H9 (cell line): Measurements from ENCODE around the gene LRP1B. TPM values are rescaled to one million over a fixed set of nuclear protein-coding genes. Genes with fewer than 3 reads are reported as not detected.

Experiments used
- DNase-seq: peaks from one replicate; pipeline ENCODE4 v3.0.0-alpha.2; 2017
- H2AFZ ChIP-seq: one replicate; pipeline ENCODE4 v1.6.1; 2013; ENCODE audit warnings: mild to moderate bottlenecking, low read length, control low read depth, moderate library complexity
- H2AK5ac ChIP-seq: 2 replicates; pipeline ENCODE4 v1.6.1; 2013; ENCODE audit warnings: low read length, control low read depth, mixed read lengths; ENCODE audit not compliant: insufficient read length
- H2BK120ac ChIP-seq: one replicate; pipeline ENCODE4 v1.6.1; 2013; ENCODE audit warnings: low read depth, mild to moderate bottlenecking, low read length, control low read depth, inconsistent platforms; ENCODE audit not compliant: poor library complexity, severe bottlenecking
- H2BK12ac ChIP-seq: 2 replicates; pipeline ENCODE4 v1.6.1; 2013; ENCODE audit warnings: low read length, control low read depth, mixed read lengths, low read depth; ENCODE audit not compliant: insufficient read length
- H2BK15ac ChIP-seq: 2 replicates; pipeline ENCODE4 v1.6.1; 2013; ENCODE audit warnings: low read depth, low read length, control low read depth
- H2BK20ac ChIP-seq: one replicate; pipeline ENCODE4 v1.6.1; 2013; ENCODE audit warnings: low read depth, mild to moderate bottlenecking, low read length, control low read depth, inconsistent platforms; ENCODE audit not compliant: poor library complexity, severe bottlenecking
- H2BK5ac ChIP-seq: 2 replicates; pipeline ENCODE4 v1.6.1; 2013; ENCODE audit warnings: low read length, control low read depth, mixed read lengths; ENCODE audit not compliant: insufficient read length
- H3K14ac ChIP-seq: 2 replicates; pipeline ENCODE4 v1.6.1; 2013; ENCODE audit warnings: low read length, control low read depth; ENCODE audit not compliant: insufficient read depth
- H3K18ac ChIP-seq: 2 replicates; pipeline ENCODE4 v1.6.1; 2013; ENCODE audit warnings: low read depth, mild to moderate bottlenecking, mixed read lengths, low read length, control low read depth; ENCODE audit not compliant: insufficient read length
- H3K23ac ChIP-seq: 2 replicates; pipeline ENCODE4 v1.6.1; 2013; ENCODE audit warnings: low read length, control low read depth, mixed read lengths, low read depth; ENCODE audit not compliant: insufficient read length
- H3K23me2 ChIP-seq: 2 replicates; pipeline ENCODE4 v1.6.1; 2013; ENCODE audit warnings: low read depth, mild to moderate bottlenecking, mixed read lengths, low read length, control low read depth; ENCODE audit not compliant: insufficient read length, poor library complexity, severe bottlenecking
- H3K27ac ChIP-seq: 2 replicates; pipeline ENCODE4 v1.5.1; 2013; ENCODE audit warnings: low read length, control low read depth, mixed read lengths, low read depth; ENCODE audit not compliant: insufficient read length
- H3K27me3 ChIP-seq: 2 replicates; pipeline ENCODE4 v1.6.1; 2013; ENCODE audit warnings: low read length, control low read depth, inconsistent platforms; ENCODE audit not compliant: insufficient read depth
- H3K4ac ChIP-seq: 2 replicates; pipeline ENCODE4 v1.6.1; 2013; ENCODE audit warnings: low read depth, mild to moderate bottlenecking, control low read depth, inconsistent platforms, low read length, moderate library complexity
- H3K4me1 ChIP-seq: 2 replicates; pipeline ENCODE4 v1.6.1; 2013; ENCODE audit warnings: low read length, control low read depth, inconsistent platforms; ENCODE audit not compliant: insufficient read depth
- H3K4me2 ChIP-seq: 2 replicates; pipeline ENCODE4 v1.6.1; 2013; ENCODE audit warnings: low read length, control low read depth, mixed read lengths; ENCODE audit not compliant: insufficient read length, insufficient read depth
- H3K56ac ChIP-seq: 2 replicates; pipeline ENCODE4 v1.6.1; 2013; ENCODE audit warnings: low read depth, mild to moderate bottlenecking, mixed read lengths, low read length, control low read depth; ENCODE audit not compliant: insufficient read length
- H3K79me1 ChIP-seq: 2 replicates; pipeline ENCODE4 v1.6.1; 2013; ENCODE audit warnings: low read depth, mild to moderate bottlenecking, moderate library complexity, low read length, control low read depth, inconsistent platforms; ENCODE audit not compliant: insufficient read depth, poor library complexity, severe bottlenecking
- H3K79me2 ChIP-seq: 2 replicates; pipeline ENCODE4 v1.6.1; 2013; ENCODE audit warnings: low read length, control low read depth, inconsistent platforms; ENCODE audit not compliant: insufficient read depth
- H3K9ac ChIP-seq: 2 replicates; pipeline ENCODE4 v1.6.1; 2013; ENCODE audit warnings: low read length, control low read depth, mixed read lengths; ENCODE audit not compliant: insufficient read length; ENCODE audit errors: extremely low read depth
- H3K9me3 ChIP-seq: one replicate; pipeline ENCODE4 v1.6.1; 2013; ENCODE audit warnings: low read depth, low read length, inconsistent platforms; ENCODE audit not compliant: control insufficient read depth
- H3T11ph ChIP-seq: one replicate; pipeline ENCODE4 v1.6.1; 2013; ENCODE audit warnings: mild to moderate bottlenecking, low read length, control low read depth, inconsistent platforms
- H4K20me1 ChIP-seq: one replicate; pipeline ENCODE4 v1.6.1; 2013; ENCODE audit not compliant: control insufficient read depth, insufficient read length, insufficient read depth
- H4K5ac ChIP-seq: 2 replicates; pipeline ENCODE4 v1.6.1; 2013; ENCODE audit warnings: low read depth, mild to moderate bottlenecking, mixed read lengths, low read length, control low read depth; ENCODE audit not compliant: insufficient read length
- H4K8ac ChIP-seq: replicated peaks from 2 replicates; pipeline ENCODE4 v1.6.1; 2013; ENCODE audit warnings: low read length, control low read depth, mixed read lengths, low read depth; ENCODE audit not compliant: insufficient read length
- H4K91ac ChIP-seq: 2 replicates; pipeline ENCODE4 v1.6.1; 2013; ENCODE audit warnings: low read depth, mild to moderate bottlenecking, moderate library complexity, mixed read lengths, low read length, control low read depth; ENCODE audit not compliant: insufficient read length
- H3K27ac Mint-ChIP-seq, 3 experiments: 2 replicates in 2 of 3; 3 replicates in 1 of 3; pipeline ENCODE4 v1.8.0; 2020 to 2021; ENCODE audit warnings: mixed read lengths in 3 of 3, mild to moderate bottlenecking in 1 of 3, moderate library complexity in 1 of 3
- H3K27me3 Mint-ChIP-seq: 2 replicates; pipeline ENCODE4 v1.8.0; 2021; ENCODE audit warnings: low read depth, mild to moderate bottlenecking, moderate library complexity, mixed read lengths
- H3K36me3 Mint-ChIP-seq, 3 experiments: 2 replicates in 2 of 3; 3 replicates in 1 of 3; pipeline ENCODE4 v1.8.0; 2020 to 2021; ENCODE audit warnings: low read depth in 3 of 3, mixed read lengths in 3 of 3; ENCODE audit not compliant: insufficient read depth in 1 of 3
- H3K4me1 Mint-ChIP-seq, 2 experiments: 2 replicates each; pipeline ENCODE4 v1.8.0; 2020; ENCODE audit warnings: mixed read lengths in 2 of 2
- H3K4me3 Mint-ChIP-seq, 2 experiments: 2 replicates in 1 of 2; 3 replicates in 1 of 2; pipeline ENCODE4 v1.8.0; 2020 to 2021; ENCODE audit warnings: mild to moderate bottlenecking in 2 of 2, mixed read lengths in 2 of 2, moderate library complexity in 1 of 2
- H3K9me3 Mint-ChIP-seq, 2 experiments: 2 replicates in 1 of 2; 3 replicates in 1 of 2; pipeline ENCODE4 v1.8.0; 2020; ENCODE audit warnings: mild to moderate bottlenecking in 2 of 2, mixed read lengths in 2 of 2, moderate library complexity in 1 of 2
- total RNA-seq: library from RNA; stranded (reverse); gene quantifications from 2 replicates; pipeline ENCODE4 v1.2.1, GENCODE V29; 2021
- TF ChIP-seq, protein P1 (sequence below): fragments of 200-600 bp; sonication (generic); conservative IDR thresholded peaks from 3 replicates; pipeline ENCODE4 v1.8.0; 2021; ENCODE audit warnings: antibody characterized with exemption, mild to moderate bottlenecking

The LRP1B gene
- total RNA-seq, 1 experiment from 2014 or later, result not detected

DNA sequence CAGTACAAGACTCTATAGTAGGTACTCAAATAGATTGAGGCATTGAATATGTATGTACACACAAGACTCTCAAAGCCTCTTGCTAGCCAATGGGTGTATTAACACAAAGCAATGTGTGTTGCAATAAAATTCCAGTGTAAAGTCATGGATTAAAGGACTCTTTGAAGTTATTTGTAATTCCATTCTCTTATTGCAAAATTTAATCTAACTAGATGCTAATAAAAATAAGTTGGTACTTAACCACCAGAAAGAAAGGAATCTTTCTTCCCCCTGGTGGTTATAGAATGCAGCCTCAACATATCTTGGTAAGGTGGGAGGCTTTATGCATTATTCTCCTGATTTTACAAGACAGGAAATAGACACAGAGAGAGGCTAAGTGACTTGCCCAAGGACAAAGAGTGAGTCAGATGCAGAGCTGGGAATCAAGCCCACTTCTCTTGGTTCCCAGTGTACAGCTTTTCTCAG, 18.0 kb downstream of the LRP1B start:
- Histone ChIP-seq H3K9ac (no peak overlapping the region), H4K20me1 (no peaks in the 10 kb centered on the region), H2AK5ac (no peak overlapping the region), H3K79me1 (no peaks in the 10 kb centered on the region), H2AFZ (no peak overlapping the region), H2BK12ac (no peak overlapping the region), H3K4me1 (no peaks in the 10 kb centered on the region), H3K4ac (no peak overlapping the region), H2BK5ac (no peak overlapping the region), H3K4me2 (no peak overlapping the region), H3K14ac (no peak overlapping the region), H4K91ac (no peak overlapping the region), H2BK15ac (no peak overlapping the region), H3K56ac (no peak overlapping the region), H3K23me2 (no peaks in the 10 kb centered on the region), H2BK20ac (no peak overlapping the region), H3K27ac (no peak overlapping the region), H3K23ac (no peak overlapping the region), H3T11ph (no peak overlapping the region), H3K9me3 (no peaks in the 10 kb centered on the region), H3K79me2 (no peaks in the 10 kb centered on the region), H4K5ac (no peak overlapping the region), H4K8ac (no peak overlapping the region), H3K27me3 (no peaks in the 10 kb centered on the region), H3K18ac (no peak overlapping the region), H2BK120ac (no peak overlapping the region)
- peaks cover 0 to 3% of the 10 kb centered on the region in 2 experiments; a peak in 1 of 4 replicates for H3K4me1 Mint-ChIP-seq
- H3K27me3 Mint-ChIP-seq, result no peaks in the 10 kb centered on the region
- no peak for DNase-seq
- H3K9me3 Mint-ChIP-seq, result peaks cover 0 to 2% of the 10 kb centered on the region in 2 experiments; a peak in 1 of 5 replicates
- H3K27ac Mint-ChIP-seq, result no peak overlapping the region
- H3K36me3 Mint-ChIP-seq, result no peaks in the 10 kb centered on the region; a peak in 1 of 7 replicates
- H3K4me3 Mint-ChIP-seq, result no peak overlapping the region
- TF ChIP-seq, protein P1, sequence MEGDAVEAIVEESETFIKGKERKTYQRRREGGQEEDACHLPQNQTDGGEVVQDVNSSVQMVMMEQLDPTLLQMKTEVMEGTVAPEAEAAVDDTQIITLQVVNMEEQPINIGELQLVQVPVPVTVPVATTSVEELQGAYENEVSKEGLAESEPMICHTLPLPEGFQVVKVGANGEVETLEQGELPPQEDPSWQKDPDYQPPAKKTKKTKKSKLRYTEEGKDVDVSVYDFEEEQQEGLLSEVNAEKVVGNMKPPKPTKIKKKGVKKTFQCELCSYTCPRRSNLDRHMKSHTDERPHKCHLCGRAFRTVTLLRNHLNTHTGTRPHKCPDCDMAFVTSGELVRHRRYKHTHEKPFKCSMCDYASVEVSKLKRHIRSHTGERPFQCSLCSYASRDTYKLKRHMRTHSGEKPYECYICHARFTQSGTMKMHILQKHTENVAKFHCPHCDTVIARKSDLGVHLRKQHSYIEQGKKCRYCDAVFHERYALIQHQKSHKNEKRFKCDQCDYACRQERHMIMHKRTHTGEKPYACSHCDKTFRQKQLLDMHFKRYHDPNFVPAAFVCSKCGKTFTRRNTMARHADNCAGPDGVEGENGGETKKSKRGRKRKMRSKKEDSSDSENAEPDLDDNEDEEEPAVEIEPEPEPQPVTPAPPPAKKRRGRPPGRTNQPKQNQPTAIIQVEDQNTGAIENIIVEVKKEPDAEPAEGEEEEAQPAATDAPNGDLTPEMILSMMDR, result peak; percentile 40
